SKM-1 treated with dmso at 0.1 percent for 144 hours (cell line): ENCODE data around the gene NEAT1.

Experiments
- DNase-seq: peaks from one replicate; lab custom pipeline; 2025; ENCODE audit not compliant: unreplicated experiment; lab: John Stamatoyannopoulos, UW

NEAT1 gene

GRCh38 chr11:65421794-65422632 is 585 bp upstream of the NEAT1 start:
- peak; percentile 83 for DNase-seq

GRCh38 chr11:65423516-65424204 is 1.1 kb downstream of the NEAT1 start:
- DNase-seq: no peak

- no peak for DNase-seq
These were observed 1.9 kb downstream of the NEAT1 start for GRCh38 chr11:65424205-65425104.

- peak; percentile 69 for DNase-seq
These were observed 2.7 kb downstream of the NEAT1 start for GRCh38 chr11:65425105-65425970.

GRCh38 chr11:65425971-65426838 is 3.6 kb downstream of the NEAT1 start:
- peak; percentile 99 for DNase-seq

GRCh38 chr11:65426839-65427690 is 4.5 kb downstream of the NEAT1 start:
- no peak for DNase-seq

GRCh38 chr11:65427691-65428577 is 5.3 kb downstream of the NEAT1 start:
- no peak for DNase-seq

GRCh38 chr11:65428578-65429067 is 6.0 kb downstream of the NEAT1 start:
- DNase-seq: no peak

GRCh38 chr11:65429068-65429681 is 6.6 kb downstream of the NEAT1 start:
- DNase-seq: no peak

GRCh38 chr11:65429724-65430405 is 7.3 kb downstream of the NEAT1 start:
- peak; percentile 79 for DNase-seq

GRCh38 chr11:65430406-65431217 is 8.0 kb downstream of the NEAT1 start:
- no peak for DNase-seq

GRCh38 chr11:65431451-65432099 is 9.0 kb downstream of the NEAT1 start:
- DNase-seq: no peak

- DNase-seq: no peak
These were observed 9.6 kb downstream of the NEAT1 start for GRCh38 chr11:65432100-65432650.

- peak; percentile 18 for DNase-seq
These were observed 10.3 kb downstream of the NEAT1 start for GRCh38 chr11:65432686-65433582.
